GM23338 (cell line): ENCODE data around the gene CSTPP1.

Experiments
- ETS1 ChIP-seq: IDR thresholded peaks from 2 replicates; pipeline ENCODE4 v1.6.1; 2016; ENCODE audit warnings: antibody characterized with exemption
- EZH2 ChIP-seq: fragments of 200-600 bp; sonication (generic); IDR thresholded peaks from one replicate; pipeline ENCODE4 v1.8.0; 2017; ENCODE audit warnings: antibody characterized with exemption, mild to moderate bottlenecking, low read depth; ENCODE audit not compliant: unreplicated experiment
- ZNF114 ChIP-seq: fragments of 250-450 bp; sonication (Bioruptor Pico); IDR thresholded peaks from 2 replicates; pipeline ENCODE4 v1.5.0; 2020; ENCODE audit warnings: mild to moderate bottlenecking, moderate library complexity
- TF ChIP-seq, protein P1 (sequence below), 2 experiments: fragments of 200-600 bp in 1 of 2; sonication (generic) in 1 of 2; conservative IDR thresholded peaks; 2 replicates each; pipeline versions ENCODE4 v1.5.1 to v1.6.1; 2016 to 2017; ENCODE audit warnings: antibody characterized with exemption in 2 of 2, low read depth in 2 of 2, mild to moderate bottlenecking in 2 of 2, moderate library complexity in 1 of 2
- TF ChIP-seq, protein P2 (sequence below): IDR thresholded peaks from one replicate; pipeline ENCODE4 v1.6.1; 2018; ENCODE audit warnings: antibody characterized with exemption; ENCODE audit not compliant: unreplicated experiment

GRCh38 chr11:46916286-46917108 lies 20.1 kb upstream of the CSTPP1 start:
- TF ChIP-seq, protein P1, sequence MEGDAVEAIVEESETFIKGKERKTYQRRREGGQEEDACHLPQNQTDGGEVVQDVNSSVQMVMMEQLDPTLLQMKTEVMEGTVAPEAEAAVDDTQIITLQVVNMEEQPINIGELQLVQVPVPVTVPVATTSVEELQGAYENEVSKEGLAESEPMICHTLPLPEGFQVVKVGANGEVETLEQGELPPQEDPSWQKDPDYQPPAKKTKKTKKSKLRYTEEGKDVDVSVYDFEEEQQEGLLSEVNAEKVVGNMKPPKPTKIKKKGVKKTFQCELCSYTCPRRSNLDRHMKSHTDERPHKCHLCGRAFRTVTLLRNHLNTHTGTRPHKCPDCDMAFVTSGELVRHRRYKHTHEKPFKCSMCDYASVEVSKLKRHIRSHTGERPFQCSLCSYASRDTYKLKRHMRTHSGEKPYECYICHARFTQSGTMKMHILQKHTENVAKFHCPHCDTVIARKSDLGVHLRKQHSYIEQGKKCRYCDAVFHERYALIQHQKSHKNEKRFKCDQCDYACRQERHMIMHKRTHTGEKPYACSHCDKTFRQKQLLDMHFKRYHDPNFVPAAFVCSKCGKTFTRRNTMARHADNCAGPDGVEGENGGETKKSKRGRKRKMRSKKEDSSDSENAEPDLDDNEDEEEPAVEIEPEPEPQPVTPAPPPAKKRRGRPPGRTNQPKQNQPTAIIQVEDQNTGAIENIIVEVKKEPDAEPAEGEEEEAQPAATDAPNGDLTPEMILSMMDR (conservative IDR thresholded peaks at IDR 0.05; ENCODE audit: low read depth in 2 of 2): no peak; a peak in 1 of 4 replicates
- TF ChIP-seq, protein P2, sequence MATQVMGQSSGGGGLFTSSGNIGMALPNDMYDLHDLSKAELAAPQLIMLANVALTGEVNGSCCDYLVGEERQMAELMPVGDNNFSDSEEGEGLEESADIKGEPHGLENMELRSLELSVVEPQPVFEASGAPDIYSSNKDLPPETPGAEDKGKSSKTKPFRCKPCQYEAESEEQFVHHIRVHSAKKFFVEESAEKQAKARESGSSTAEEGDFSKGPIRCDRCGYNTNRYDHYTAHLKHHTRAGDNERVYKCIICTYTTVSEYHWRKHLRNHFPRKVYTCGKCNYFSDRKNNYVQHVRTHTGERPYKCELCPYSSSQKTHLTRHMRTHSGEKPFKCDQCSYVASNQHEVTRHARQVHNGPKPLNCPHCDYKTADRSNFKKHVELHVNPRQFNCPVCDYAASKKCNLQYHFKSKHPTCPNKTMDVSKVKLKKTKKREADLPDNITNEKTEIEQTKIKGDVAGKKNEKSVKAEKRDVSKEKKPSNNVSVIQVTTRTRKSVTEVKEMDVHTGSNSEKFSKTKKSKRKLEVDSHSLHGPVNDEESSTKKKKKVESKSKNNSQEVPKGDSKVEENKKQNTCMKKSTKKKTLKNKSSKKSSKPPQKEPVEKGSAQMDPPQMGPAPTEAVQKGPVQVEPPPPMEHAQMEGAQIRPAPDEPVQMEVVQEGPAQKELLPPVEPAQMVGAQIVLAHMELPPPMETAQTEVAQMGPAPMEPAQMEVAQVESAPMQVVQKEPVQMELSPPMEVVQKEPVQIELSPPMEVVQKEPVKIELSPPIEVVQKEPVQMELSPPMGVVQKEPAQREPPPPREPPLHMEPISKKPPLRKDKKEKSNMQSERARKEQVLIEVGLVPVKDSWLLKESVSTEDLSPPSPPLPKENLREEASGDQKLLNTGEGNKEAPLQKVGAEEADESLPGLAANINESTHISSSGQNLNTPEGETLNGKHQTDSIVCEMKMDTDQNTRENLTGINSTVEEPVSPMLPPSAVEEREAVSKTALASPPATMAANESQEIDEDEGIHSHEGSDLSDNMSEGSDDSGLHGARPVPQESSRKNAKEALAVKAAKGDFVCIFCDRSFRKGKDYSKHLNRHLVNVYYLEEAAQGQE: no peak
- TF ChIP-seq EZH2 (peak; percentile 40), ETS1 (no peak), ZNF114 (CRISPR knock-in tag) (no peak)
